Hepatocyte (in vitro differentiated cells): ENCODE results near the gene LYL1.

Experiments used
- CTCF ChIP-seq: fragments of 200-600 bp; sonication (generic); IDR thresholded peaks from 2 replicates; pipeline ENCODE4 v1.5.1; 2016; ENCODE audit warnings: antibody characterized with exemption, mild to moderate bottlenecking; ENCODE audit not compliant: poor library complexity
- EZH2 ChIP-seq: fragments of 200-600 bp; sonication (generic); IDR thresholded peaks from 2 replicates; pipeline ENCODE4 v1.6.1; 2016; ENCODE audit warnings: antibody characterized with exemption, mild to moderate bottlenecking, borderline replicate concordance

GRCh38 chr19:13086341-13086740 is 16.3 kb downstream of the LYL1 start:
- TF ChIP-seq EZH2 (no peak), CTCF (no peak)
